ENCODE measurements around the gene UPP2. TPM values are rescaled to one million over a fixed set of nuclear protein-coding genes. Genes with fewer than 3 reads are reported as not detected.

The UPP2 gene
- total RNA-seq, 2 donors from 2014 or later, result not detected

DNA sequence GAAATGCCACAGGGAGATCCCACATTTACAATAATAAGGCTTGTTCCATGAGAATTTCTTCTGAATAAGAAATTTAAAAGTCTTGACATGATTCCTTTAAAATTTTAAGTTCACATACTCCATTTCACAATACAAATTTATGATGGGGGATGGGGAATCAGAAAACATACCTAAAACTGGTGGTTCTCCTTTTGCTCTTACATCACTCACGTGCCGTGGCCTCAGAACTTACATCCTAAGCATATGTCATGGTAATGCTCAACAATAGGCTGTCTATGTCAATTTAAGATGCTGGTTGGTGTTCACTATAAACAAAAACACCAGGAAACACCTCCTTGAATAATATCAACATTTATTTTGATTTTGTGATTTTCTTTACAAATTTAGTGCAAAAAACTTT lies 12.8 kb downstream of the UPP2 start:
- no peak for ATAC-seq (ENCODE audit: insufficient number of reproducible peaks, low FRiP score, low read depth)
- DNase-seq (ENCODE audit: low spot score), result no peak
- no peaks in the 10 kb centered on the region for H3K4me1 ChIP-seq (ENCODE audit: control insufficient read depth in 1 of 2, low read depth in 2 of 2)
- TF ChIP-seq, protein P1, sequence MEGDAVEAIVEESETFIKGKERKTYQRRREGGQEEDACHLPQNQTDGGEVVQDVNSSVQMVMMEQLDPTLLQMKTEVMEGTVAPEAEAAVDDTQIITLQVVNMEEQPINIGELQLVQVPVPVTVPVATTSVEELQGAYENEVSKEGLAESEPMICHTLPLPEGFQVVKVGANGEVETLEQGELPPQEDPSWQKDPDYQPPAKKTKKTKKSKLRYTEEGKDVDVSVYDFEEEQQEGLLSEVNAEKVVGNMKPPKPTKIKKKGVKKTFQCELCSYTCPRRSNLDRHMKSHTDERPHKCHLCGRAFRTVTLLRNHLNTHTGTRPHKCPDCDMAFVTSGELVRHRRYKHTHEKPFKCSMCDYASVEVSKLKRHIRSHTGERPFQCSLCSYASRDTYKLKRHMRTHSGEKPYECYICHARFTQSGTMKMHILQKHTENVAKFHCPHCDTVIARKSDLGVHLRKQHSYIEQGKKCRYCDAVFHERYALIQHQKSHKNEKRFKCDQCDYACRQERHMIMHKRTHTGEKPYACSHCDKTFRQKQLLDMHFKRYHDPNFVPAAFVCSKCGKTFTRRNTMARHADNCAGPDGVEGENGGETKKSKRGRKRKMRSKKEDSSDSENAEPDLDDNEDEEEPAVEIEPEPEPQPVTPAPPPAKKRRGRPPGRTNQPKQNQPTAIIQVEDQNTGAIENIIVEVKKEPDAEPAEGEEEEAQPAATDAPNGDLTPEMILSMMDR (IDR thresholded peaks at IDR 0.05), result no peak
- H3K27me3 ChIP-seq (replicated peaks; ENCODE audit: insufficient read depth), result no peaks in the 10 kb centered on the region
- H3K9me3 ChIP-seq, result no peaks in the 10 kb centered on the region
- no peak overlapping the region for H3K27ac ChIP-seq
- H3K36me3 ChIP-seq, result no peaks in the 10 kb centered on the region
- H3K4me3 ChIP-seq, result no peak overlapping the region

DNA sequence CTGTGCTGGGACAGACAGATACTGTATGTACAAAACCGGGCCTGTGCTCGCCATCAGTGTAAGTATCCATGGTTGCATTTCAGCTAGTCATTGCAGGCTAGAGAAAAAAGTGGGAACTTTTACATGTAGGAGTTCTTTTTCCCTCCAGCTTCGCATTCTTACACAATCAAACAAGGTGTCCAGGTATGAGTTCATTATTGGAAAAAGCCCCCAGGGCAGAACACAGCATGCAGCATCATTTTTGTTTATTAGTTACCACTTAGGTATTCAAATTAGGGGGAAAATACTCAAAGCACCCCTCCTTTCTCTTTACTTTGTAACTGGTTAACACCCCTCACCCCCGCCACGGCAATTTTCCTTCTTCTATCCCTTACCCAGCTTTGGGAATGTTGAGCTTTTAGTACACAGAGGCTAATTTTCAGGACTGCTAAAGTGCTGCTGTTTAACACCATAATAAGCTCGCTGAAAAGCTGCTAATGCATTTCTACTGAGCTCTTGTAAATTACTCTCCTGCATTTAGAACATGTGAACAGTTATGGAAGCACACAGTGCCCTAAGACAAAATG lies 13.6 kb downstream of the UPP2 start:
- Histone ChIP-seq H3K4me1 (ENCODE audit: control insufficient read depth in 1 of 2, low read depth in 2 of 2) (no peaks in the 10 kb centered on the region), H3K4me3 (no peak overlapping the region), H3K9me3 (no peaks in the 10 kb centered on the region), H3K27me3 (replicated peaks; ENCODE audit: insufficient read depth) (no peaks in the 10 kb centered on the region), H3K27ac (no peak overlapping the region), H3K36me3 (no peaks in the 10 kb centered on the region)
- TF ChIP-seq, protein P1 (IDR thresholded peaks at IDR 0.05), result no peak
- ATAC-seq (ENCODE audit: insufficient number of reproducible peaks, low FRiP score, low read depth) (no peak), DNase-seq (ENCODE audit: low spot score) (no peak)

DNA sequence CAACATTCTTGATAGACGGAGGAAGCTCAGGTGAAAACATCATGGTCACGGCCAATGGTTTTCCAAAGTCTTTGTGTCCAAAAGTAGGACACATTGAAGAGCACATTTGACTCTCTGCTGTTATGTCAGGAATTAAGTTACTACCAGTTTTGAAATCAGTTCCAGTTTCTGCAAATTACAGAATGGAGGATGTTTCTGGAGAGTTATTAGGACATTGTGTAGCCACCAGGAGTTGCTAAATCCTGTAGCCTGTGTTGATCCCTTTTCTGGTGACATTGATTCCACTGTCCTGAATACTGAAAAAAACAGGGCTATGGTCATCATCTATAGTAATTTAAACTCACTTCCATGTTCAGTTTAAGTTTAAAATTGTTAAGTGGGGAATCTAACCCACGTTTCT lies 15.3 kb downstream of the UPP2 start:
- Histone ChIP-seq H3K36me3 (no peaks in the 10 kb centered on the region), H3K27ac (no peak overlapping the region), H3K9me3 (no peaks in the 10 kb centered on the region), H3K27me3 (replicated peaks; ENCODE audit: insufficient read depth) (no peaks in the 10 kb centered on the region), H3K4me1 (ENCODE audit: control insufficient read depth in 1 of 2, low read depth in 2 of 2) (no peaks in the 10 kb centered on the region), H3K4me3 (no peak overlapping the region)
- no peak for ATAC-seq (ENCODE audit: insufficient number of reproducible peaks, low FRiP score, low read depth)
- DNase-seq (ENCODE audit: low spot score), result no peak
- TF ChIP-seq, protein P1 (IDR thresholded peaks at IDR 0.05), result no peak

DNA sequence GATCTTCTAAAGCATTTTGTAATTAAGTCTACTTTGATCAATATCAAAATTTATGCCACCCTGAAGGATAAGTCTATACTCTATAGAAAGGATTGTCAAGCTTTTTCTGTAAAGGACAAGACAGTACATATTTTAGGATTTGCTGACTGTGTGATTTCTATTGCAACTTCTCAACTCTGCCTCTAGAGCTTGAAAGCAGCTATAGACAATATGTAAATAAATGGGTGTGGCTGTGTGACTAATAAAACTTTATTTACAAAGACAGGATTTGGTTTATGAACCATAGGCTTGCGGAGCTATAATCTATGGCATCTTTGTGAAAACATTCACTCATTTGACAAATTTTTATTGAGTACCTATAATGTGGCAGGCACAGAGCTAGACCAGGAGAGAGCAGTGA lies 18.4 kb downstream of the UPP2 start:
- no peak for ATAC-seq (ENCODE audit: insufficient number of reproducible peaks, low FRiP score, low read depth)

DNA sequence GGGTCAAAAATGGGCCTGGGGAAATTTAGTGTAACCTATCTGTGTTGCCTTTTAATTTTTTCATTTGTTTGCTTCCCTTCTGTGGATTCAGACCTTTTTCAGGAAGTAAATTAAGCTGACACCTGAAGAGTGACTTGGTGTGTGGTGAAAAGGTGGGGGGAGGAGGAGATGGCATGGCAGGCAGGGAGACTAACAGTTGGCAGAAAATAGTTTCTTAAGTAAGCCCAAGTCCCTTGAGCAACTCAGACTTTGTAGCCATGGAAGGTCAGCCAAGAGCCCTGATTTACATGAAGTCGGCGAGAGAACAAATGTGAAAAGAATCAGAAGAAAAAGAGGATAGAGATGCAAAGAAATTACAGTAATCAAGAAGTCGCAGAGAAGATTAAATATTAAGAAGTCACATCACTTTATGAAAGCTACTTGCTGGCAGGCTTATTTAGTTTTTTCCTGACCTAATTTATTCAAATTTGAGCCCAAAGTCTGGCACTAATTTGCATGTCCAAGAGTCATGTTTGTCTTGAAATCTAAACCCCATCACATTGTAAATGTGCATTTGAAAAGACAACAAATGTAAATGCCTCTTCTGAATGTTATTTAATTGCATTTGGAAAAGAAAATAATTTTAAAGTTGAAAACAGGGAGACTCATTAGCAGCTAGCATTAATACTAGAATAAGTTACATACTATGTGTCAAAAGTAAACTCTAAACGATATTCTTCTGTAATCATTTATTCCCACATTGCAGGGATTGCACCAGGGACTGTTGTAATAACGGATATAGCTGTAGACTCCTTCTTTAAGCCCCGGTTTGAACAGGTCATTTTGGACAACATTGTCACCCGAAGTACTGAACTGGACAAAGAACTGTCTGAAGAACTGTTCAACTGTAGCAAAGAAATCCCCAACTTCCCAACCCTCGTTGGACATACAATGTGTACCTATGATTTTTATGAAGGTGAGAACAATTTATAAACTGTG lies 19.3 kb downstream of the UPP2 start:
- TF ChIP-seq, protein P1 (IDR thresholded peaks at IDR 0.05), result no peak
- no peaks in the 10 kb centered on the region for H3K9me3 ChIP-seq
- H3K4me3 ChIP-seq, result no peak overlapping the region
- H3K27ac ChIP-seq, result no peak overlapping the region
- H3K4me1 ChIP-seq (ENCODE audit: control insufficient read depth in 1 of 2, low read depth in 2 of 2), result no peaks in the 10 kb centered on the region
- no peaks in the 10 kb centered on the region for H3K27me3 ChIP-seq (replicated peaks; ENCODE audit: insufficient read depth)
- no peak for ATAC-seq (ENCODE audit: insufficient number of reproducible peaks, low FRiP score, low read depth)
- H3K36me3 ChIP-seq, result no peaks in the 10 kb centered on the region
- no peak for DNase-seq (ENCODE audit: low spot score)

More for the DNA sequence above, 18.4 kb downstream of the UPP2 start:
- no peak for DNase-seq (ENCODE audit: low spot score)
- Histone ChIP-seq H3K27ac (no peak overlapping the region), H3K4me1 (ENCODE audit: control insufficient read depth in 1 of 2, low read depth in 2 of 2) (no peaks in the 10 kb centered on the region), H3K9me3 (no peaks in the 10 kb centered on the region), H3K36me3 (no peaks in the 10 kb centered on the region), H3K27me3 (replicated peaks; ENCODE audit: insufficient read depth) (no peaks in the 10 kb centered on the region), H3K4me3 (no peak overlapping the region)
- TF ChIP-seq, protein P1 (IDR thresholded peaks at IDR 0.05), result no peak
